DND-41 (cell line): ENCODE measurements around the gene LPGAT1.

Experiments used
- ATAC-seq: fragments of 200-7000 bp; cut with Tn5 transposase; 3 replicates; pipeline ENCODE4 v1.9.1; 2021; ENCODE audit warnings: low read depth; ENCODE audit not compliant: insufficient read depth
- DNase-seq: peaks from one replicate; pipeline ENCODE4 v3.0.0-alpha.2; 2020
- H2AFZ ChIP-seq: 2 replicates; pipeline ENCODE4 v1.6.0; 2012; ENCODE audit warnings: low read depth, low read length
- H3K27ac ChIP-seq: 2 replicates; pipeline ENCODE4 v1.5.1; 2012; ENCODE audit warnings: low read length, inconsistent platforms
- H3K27me3 ChIP-seq: fragments of 200-600 bp; sonication (generic); 2 replicates; pipeline ENCODE4 v1.6.0; 2012; ENCODE audit warnings: low read length, mild to moderate bottlenecking, inconsistent platforms; ENCODE audit not compliant: insufficient read depth, poor library complexity
- H3K36me3 ChIP-seq: 2 replicates; pipeline ENCODE4 v1.5.1; 2012; ENCODE audit warnings: low read length, inconsistent platforms; ENCODE audit not compliant: insufficient read depth
- H3K4me1 ChIP-seq: 2 replicates; pipeline ENCODE4 v1.5.1; 2012; ENCODE audit warnings: mild to moderate bottlenecking, low read length; ENCODE audit not compliant: insufficient read depth
- H3K4me2 ChIP-seq: 2 replicates; pipeline ENCODE4 v1.6.0; 2012; ENCODE audit warnings: mild to moderate bottlenecking, moderate library complexity, low read length, inconsistent platforms; ENCODE audit not compliant: insufficient read depth
- H3K4me3 ChIP-seq, 2 experiments: fragments of 200-600 bp in 1 of 2; shearing (Covaris generic) in 1 of 2; 2 replicates each; pipeline ENCODE4 v1.5.1; 2012 to 2016; ENCODE audit warnings: inconsistent platforms in 2 of 2, low read length in 2 of 2, mild to moderate bottlenecking in 2 of 2, low read depth in 1 of 2, moderate library complexity in 1 of 2
- H3K79me2 ChIP-seq: 2 replicates; pipeline ENCODE4 v1.6.0; 2012; ENCODE audit warnings: low read length, inconsistent platforms; ENCODE audit not compliant: insufficient read depth
- H3K9ac ChIP-seq: 2 replicates; pipeline ENCODE4 v1.6.0; 2012; ENCODE audit warnings: low read depth, mild to moderate bottlenecking, inconsistent platforms, low read length, moderate library complexity
- H3K9me3 ChIP-seq: 2 replicates; pipeline ENCODE4 v1.5.1; 2012; ENCODE audit warnings: low read length, moderate library complexity, mild to moderate bottlenecking, inconsistent platforms; ENCODE audit not compliant: insufficient read depth, severe bottlenecking
- H4K20me1 ChIP-seq: 2 replicates; pipeline ENCODE4 v1.6.0; 2012; ENCODE audit warnings: low read length; ENCODE audit not compliant: insufficient read depth
- CTCF ChIP-seq: IDR thresholded peaks from 2 replicates; pipeline ENCODE4 v1.5.1; 2012; ENCODE audit warnings: borderline replicate concordance, low read length, moderate library complexity, mild to moderate bottlenecking; ENCODE audit not compliant: poor library complexity, severe bottlenecking; ENCODE audit errors: extremely low read depth
- EZH2 ChIP-seq: IDR thresholded peaks from 3 replicates; pipeline ENCODE4 v1.6.1; 2012; ENCODE audit warnings: borderline replicate concordance, low read depth, mild to moderate bottlenecking, moderate library complexity, low read length, inconsistent platforms; ENCODE audit not compliant: severe bottlenecking

LPGAT1 gene

GRCh38 chr1:211735208-211736170 lies 95.1 kb downstream of the LPGAT1 start:
- H3K27me3 ChIP-seq, result no peaks in the 10 kb centered on the region
- H3K27ac ChIP-seq, result no peak overlapping the region
- no peaks in the 10 kb centered on the region for H3K9me3 ChIP-seq
- no peaks in the 10 kb centered on the region for H4K20me1 ChIP-seq
- H3K36me3 ChIP-seq, result no peaks in the 10 kb centered on the region
- DNase-seq (no peak), ATAC-seq (no peak)
- no peaks in the 10 kb centered on the region for H3K79me2 ChIP-seq
- H3K4me2 ChIP-seq, result no peak overlapping the region
- no peak overlapping the region for H3K4me3 ChIP-seq
- H3K9ac ChIP-seq, result no peak overlapping the region
- H3K4me1 ChIP-seq, result peaks cover 25% of the 10 kb centered on the region
- H2AFZ ChIP-seq, result no peak overlapping the region
- no peak for TF ChIP-seq EZH2
- no peak for TF ChIP-seq CTCF

- DNase-seq, result no peak
Measured at GRCh38 chr1:211734791-211735190, 95.8 kb downstream of the LPGAT1 start.

GRCh38 chr1:211734359-211734758 lies 96.2 kb downstream of the LPGAT1 start:
- Histone ChIP-seq H3K79me2 (no peaks in the 10 kb centered on the region), H3K9ac (no peak overlapping the region), H3K27me3 (no peaks in the 10 kb centered on the region), H4K20me1 (no peaks in the 10 kb centered on the region), H3K36me3 (no peaks in the 10 kb centered on the region), H3K4me2 (no peak overlapping the region), H2AFZ (no peak overlapping the region), H3K4me1 (peaks cover 14% of the 10 kb centered on the region), H3K27ac (no peak overlapping the region), H3K4me3 (no peak overlapping the region), H3K9me3 (no peaks in the 10 kb centered on the region)
- TF ChIP-seq EZH2 (no peak), CTCF (no peak)
- DNase-seq (no peak), ATAC-seq (no peak)

More at GRCh38 chr1:211734791-211735190, 95.8 kb downstream of the LPGAT1 start:
- Histone ChIP-seq H3K36me3 (no peaks in the 10 kb centered on the region), H3K27ac (no peak overlapping the region), H3K4me2 (no peak overlapping the region), H3K9me3 (no peaks in the 10 kb centered on the region), H2AFZ (no peak overlapping the region), H3K9ac (no peak overlapping the region), H3K27me3 (no peaks in the 10 kb centered on the region), H3K4me1 (peaks cover 18% of the 10 kb centered on the region), H4K20me1 (no peaks in the 10 kb centered on the region), H3K4me3 (no peak overlapping the region), H3K79me2 (no peaks in the 10 kb centered on the region)
- no peak for ATAC-seq
- TF ChIP-seq EZH2 (no peak), CTCF (no peak)
